A549 treated with GW870086 at 1 μM for 4 hours (cell line): ENCODE data around the gene C2orf76. TPM values are rescaled to one million over a fixed set of nuclear protein-coding genes. Genes with fewer than 3 reads are reported as not detected.

Experiments used
- total RNA-seq: library from RNA; stranded (reverse); fragments of 200-300 nt; extraction: Qiagen RNA extraction; gene quantifications from 5 replicates; pipeline ENCODE4 v1.2.3, GENCODE V29; 2022; ENCODE audit warnings: low read depth

C2orf76 gene
- total RNA-seq: 10.5 to 12.7 TPM (median 12.6 TPM) in 5 replicates

DNA sequence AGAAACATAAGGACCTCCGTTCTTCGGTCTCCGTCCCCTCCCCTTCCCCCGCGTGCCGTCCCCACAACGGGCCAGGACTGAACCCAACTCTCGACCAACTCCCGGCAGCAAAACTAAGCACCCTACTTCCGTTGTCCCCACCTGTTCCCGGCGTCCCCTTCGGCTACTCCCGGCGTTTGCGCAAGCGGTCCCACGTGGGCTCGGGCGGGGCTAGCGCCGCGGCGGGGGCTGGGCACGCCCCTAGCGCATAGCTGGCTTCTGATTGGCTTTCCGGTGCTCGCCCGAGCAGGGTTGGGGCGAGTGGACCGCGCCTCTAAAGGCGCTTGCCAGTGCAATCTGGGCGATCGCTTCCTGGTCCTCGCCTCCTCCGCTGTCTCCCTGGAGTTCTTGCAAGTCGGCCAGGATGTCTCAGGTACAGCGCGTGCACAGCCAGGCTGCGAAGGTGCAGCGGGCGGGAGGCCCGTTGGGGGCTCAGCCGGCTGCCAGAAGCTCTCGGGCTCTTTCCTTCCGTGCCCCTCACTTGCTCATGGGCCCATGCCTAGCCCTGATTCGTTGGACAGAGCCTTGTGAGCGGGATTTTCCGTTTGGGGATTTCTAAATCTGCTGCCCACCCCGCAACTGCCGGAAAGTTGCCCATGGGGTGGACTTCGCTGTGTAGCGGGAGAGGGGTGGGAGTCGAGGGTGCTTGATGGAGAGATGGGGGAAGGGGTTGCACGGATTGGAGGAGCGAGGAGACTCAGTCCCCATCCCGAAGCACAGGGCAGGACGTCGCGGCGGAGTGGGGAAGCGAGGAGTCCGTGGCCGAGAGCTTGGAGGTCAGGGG lies at the start of gene C2orf76, which contains the start of gene DBI:
Gene C2orf76, minus strand, starts transcription at position 186 of the 823 bp plus-strand sequence. CDS start 26,875 bp downstream, outside the sequence.
Gene DBI, plus strand, starts transcription at position 329 of the 823 bp plus-strand sequence. Its CDS starts 75 bp downstream, at position 404.

Other genes with a start within 250 kb of the C2orf76 start
- gene C1QL2, start 208.1 kb downstream of the C2orf76 start, total RNA-seq: 0.18 to 0.57 TPM (median 0.34 TPM) in 5 replicates
- gene STEAP3, start 143.0 kb downstream of the C2orf76 start, total RNA-seq: 52.3 to 66.5 TPM (median 62.4 TPM) in 5 replicates
- 402 to 526 TPM (median 404 TPM) in 5 replicates for gene DBI, start 143 bp upstream of the C2orf76 start, total RNA-seq
- 0.98 to 1.9 TPM (median 1.6 TPM) in 5 replicates for gene TMEM37, start 65.0 kb upstream of the C2orf76 start, total RNA-seq
- not detected in 5 replicates for gene SCTR, start 157.6 kb upstream of the C2orf76 start, total RNA-seq
- gene CFAP221, start 177.6 kb upstream of the C2orf76 start, total RNA-seq: 0.09 to 0.38 TPM (median 0.26 TPM) in 4 of 5 replicates, not detected in the other